HCT116 (cell line): Measurements from ENCODE around the gene CLEC5A.

Source experiments
- EZH2 ChIP-seq: fragments of 200-600 bp; sonication (generic); IDR thresholded peaks from 2 replicates; pipeline ENCODE4 v1.6.1; 2017; ENCODE audit warnings: antibody characterized with exemption, mixed run types
- JUND ChIP-seq: IDR thresholded peaks from 2 replicates; pipeline ENCODE4 v1.6.1; 2012
- POLR2A ChIP-seq: IDR thresholded peaks from 2 replicates; pipeline ENCODE4 v1.7.0; 2011; ENCODE audit warnings: borderline replicate concordance; ENCODE audit not compliant: insufficient read depth, insufficient read length; ENCODE audit errors: extremely low read depth
- POLR2AphosphoS5 ChIP-seq: IDR thresholded peaks from 2 replicates; pipeline ENCODE4 v1.6.1; 2011; ENCODE audit warnings: mild to moderate bottlenecking, low read depth, low read length, moderate library complexity
- YY1 ChIP-seq: IDR thresholded peaks from 2 replicates; pipeline ENCODE4 v1.6.1; 2011; ENCODE audit warnings: low read length, low read depth, moderate library complexity, mild to moderate bottlenecking; ENCODE audit not compliant: insufficient replicate concordance; ENCODE audit errors: extremely low read depth
- ZNF274 ChIP-seq: fragments of 200-500 bp; sonication (Bioruptor generic); IDR thresholded peaks from 2 replicates; pipeline ENCODE4 v1.6.1; 2014; ENCODE audit warnings: mild to moderate bottlenecking, low read depth, low read length, inconsistent platforms
- TF ChIP-seq, protein P1 (sequence below): IDR thresholded peaks from 2 replicates; pipeline ENCODE4 v1.6.1; 2011; ENCODE audit warnings: mild to moderate bottlenecking, low read length, moderate library complexity; ENCODE audit not compliant: insufficient replicate concordance; ENCODE audit errors: extremely low read depth
- TF ChIP-seq, protein P2 (sequence below), 3 experiments: fragments of 200-600 bp in 1 of 3; sonication (generic) in 1 of 3; IDR thresholded peaks in 2 of 3; conservative IDR thresholded peaks in 1 of 3; 2 replicates each; pipeline ENCODE4 v1.5.1; 2012 to 2017; ENCODE audit warnings: low read depth in 2 of 3, low read length in 2 of 3, antibody characterized with exemption in 1 of 3, borderline replicate concordance in 1 of 3, control low read depth in 1 of 3, mild to moderate bottlenecking in 1 of 3, mixed read lengths in 1 of 3, mixed run types in 1 of 3, moderate library complexity in 1 of 3; ENCODE audit not compliant: insufficient read depth in 1 of 3

DNA sequence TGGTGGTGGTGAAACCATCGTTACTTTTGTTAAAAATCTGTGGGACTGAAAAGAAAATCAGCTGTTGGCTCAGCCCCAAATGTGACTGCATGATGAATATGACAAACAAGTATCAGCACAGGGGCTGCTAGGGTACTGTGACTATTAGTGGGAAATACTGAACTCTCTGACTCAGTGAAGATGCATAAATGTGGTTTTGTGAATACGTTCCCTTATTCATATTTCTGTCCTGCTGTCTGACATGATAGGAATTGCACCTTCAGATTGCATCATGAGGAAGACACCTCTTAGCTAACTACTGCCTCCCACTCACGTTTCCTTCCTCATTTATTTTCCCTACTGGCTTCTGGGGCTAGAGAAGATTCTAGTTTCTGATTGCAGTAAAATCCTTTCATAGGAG, 1.4 kb downstream of the CLEC5A start:
- no peak for TF ChIP-seq POLR2AphosphoS5
- no peak for TF ChIP-seq EZH2
- TF ChIP-seq, protein P1, sequence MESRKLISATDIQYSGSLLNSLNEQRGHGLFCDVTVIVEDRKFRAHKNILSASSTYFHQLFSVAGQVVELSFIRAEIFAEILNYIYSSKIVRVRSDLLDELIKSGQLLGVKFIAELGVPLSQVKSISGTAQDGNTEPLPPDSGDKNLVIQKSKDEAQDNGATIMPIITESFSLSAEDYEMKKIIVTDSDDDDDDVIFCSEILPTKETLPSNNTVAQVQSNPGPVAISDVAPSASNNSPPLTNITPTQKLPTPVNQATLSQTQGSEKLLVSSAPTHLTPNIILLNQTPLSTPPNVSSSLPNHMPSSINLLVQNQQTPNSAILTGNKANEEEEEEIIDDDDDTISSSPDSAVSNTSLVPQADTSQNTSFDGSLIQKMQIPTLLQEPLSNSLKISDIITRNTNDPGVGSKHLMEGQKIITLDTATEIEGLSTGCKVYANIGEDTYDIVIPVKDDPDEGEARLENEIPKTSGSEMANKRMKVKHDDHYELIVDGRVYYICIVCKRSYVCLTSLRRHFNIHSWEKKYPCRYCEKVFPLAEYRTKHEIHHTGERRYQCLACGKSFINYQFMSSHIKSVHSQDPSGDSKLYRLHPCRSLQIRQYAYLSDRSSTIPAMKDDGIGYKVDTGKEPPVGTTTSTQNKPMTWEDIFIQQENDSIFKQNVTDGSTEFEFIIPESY, result no peak
- TF ChIP-seq ZNF274, result no peak
- TF ChIP-seq JUND, result no peak
- TF ChIP-seq, protein P2, sequence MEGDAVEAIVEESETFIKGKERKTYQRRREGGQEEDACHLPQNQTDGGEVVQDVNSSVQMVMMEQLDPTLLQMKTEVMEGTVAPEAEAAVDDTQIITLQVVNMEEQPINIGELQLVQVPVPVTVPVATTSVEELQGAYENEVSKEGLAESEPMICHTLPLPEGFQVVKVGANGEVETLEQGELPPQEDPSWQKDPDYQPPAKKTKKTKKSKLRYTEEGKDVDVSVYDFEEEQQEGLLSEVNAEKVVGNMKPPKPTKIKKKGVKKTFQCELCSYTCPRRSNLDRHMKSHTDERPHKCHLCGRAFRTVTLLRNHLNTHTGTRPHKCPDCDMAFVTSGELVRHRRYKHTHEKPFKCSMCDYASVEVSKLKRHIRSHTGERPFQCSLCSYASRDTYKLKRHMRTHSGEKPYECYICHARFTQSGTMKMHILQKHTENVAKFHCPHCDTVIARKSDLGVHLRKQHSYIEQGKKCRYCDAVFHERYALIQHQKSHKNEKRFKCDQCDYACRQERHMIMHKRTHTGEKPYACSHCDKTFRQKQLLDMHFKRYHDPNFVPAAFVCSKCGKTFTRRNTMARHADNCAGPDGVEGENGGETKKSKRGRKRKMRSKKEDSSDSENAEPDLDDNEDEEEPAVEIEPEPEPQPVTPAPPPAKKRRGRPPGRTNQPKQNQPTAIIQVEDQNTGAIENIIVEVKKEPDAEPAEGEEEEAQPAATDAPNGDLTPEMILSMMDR (IDR thresholded peaks at IDR 0.05 in 2 of 3, conservative IDR thresholded peaks at IDR 0.05 in 1 of 3; ENCODE audit: borderline replicate concordance in 1 of 3, insufficient read depth in 1 of 3, low read depth in 2 of 3, low read length in 2 of 3), result no peak
- TF ChIP-seq POLR2A, result no peak
- TF ChIP-seq YY1, result no peak
